HG03097 (cell line): ENCODE results near the gene DGCR8.

Source experiments
- ATAC-seq: cut with Tn5 transposase; IDR thresholded peaks from one replicate; pipeline ENCODE4 v1.9.1; 2021; ENCODE audit not compliant: unreplicated experiment, low FRiP score

Gene DGCR8

GRCh38 chr22:20079745-20080444 is at the start of gene DGCR8:
Gene DGCR8 (plus strand): TSS chr22:20080241. CDS start chr22:20085964, 5,723 bp downstream.
- peak; percentile 82 for ATAC-seq

- no peak for ATAC-seq
Measured at GRCh38 chr22:20031732-20032406, 48.2 kb upstream of the DGCR8 start.

- ATAC-seq: no peak
Measured at GRCh38 chr22:20032407-20032991, 47.5 kb upstream of the DGCR8 start.

- ATAC-seq: no peak
Measured at GRCh38 chr22:20033045-20033706, 46.9 kb upstream of the DGCR8 start.

- ATAC-seq: no peak
Measured at GRCh38 chr22:20034143-20034542, 45.9 kb upstream of the DGCR8 start.

- ATAC-seq: no peak
Measured at GRCh38 chr22:20035375-20036083, 44.5 kb upstream of the DGCR8 start.

GRCh38 chr22:20036084-20036482 is 44.0 kb upstream of the DGCR8 start:
- ATAC-seq: no peak

- no peak for ATAC-seq
Measured at GRCh38 chr22:20036535-20037392, 43.3 kb upstream of the DGCR8 start.

- no peak for ATAC-seq
Measured at GRCh38 chr22:20037419-20037818, 42.6 kb upstream of the DGCR8 start.

- no peak for ATAC-seq
Measured at GRCh38 chr22:20038574-20038973, 41.5 kb upstream of the DGCR8 start.

- ATAC-seq: no peak
Measured at GRCh38 chr22:20039683-20040325, 40.2 kb upstream of the DGCR8 start.

GRCh38 chr22:20040327-20041200 is 39.5 kb upstream of the DGCR8 start:
- no peak for ATAC-seq

- no peak for ATAC-seq
Measured at GRCh38 chr22:20043057-20043996, 36.7 kb upstream of the DGCR8 start.

- ATAC-seq: no peak
Measured at GRCh38 chr22:20043997-20044342, 36.1 kb upstream of the DGCR8 start.

GRCh38 chr22:20044495-20045151 is 35.4 kb upstream of the DGCR8 start:
- no peak for ATAC-seq

GRCh38 chr22:20046730-20047129 is 33.3 kb upstream of the DGCR8 start:
- ATAC-seq: no peak

GRCh38 chr22:20051927-20052308 is 28.1 kb upstream of the DGCR8 start:
- no peak for ATAC-seq
